ENCODE data around the gene CFAP45.

DNA sequence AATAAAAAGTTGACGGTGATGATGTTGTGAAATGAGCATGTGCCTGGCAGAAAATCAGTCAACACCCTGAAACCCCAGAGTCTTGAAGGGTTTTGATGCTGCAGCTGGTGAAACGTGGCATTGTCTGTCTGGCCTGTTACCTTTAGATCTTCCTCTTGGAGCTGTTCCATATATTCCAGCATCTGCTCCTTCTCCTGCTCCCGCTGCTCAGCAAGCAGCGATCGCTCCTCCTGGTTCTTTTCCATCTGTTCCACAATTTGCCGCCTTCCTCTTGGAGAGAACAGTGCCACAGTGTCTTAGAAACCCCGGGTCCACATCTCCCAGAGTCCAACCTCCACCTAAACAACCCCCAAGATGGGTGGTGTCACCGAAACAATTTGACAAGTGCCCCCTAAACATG lies 15.7 kb downstream of the CFAP45 start:
- TF ChIP-seq POLR2AphosphoS5 (IDR thresholded peaks at IDR 0.05; ENCODE audit: low read depth, low read length) (no peak), FOXP2 (optimal IDR thresholded peaks at IDR 0.05; ENCODE audit: borderline replicate concordance, extremely low read depth, extremely low read length, insufficient read depth) (no peak), SIN3A (IDR thresholded peaks at IDR 0.05; ENCODE audit: borderline replicate concordance, insufficient read depth, low read length) (no peak)
